Right atrium auricular region (tissue), 2 donors: ENCODE measurements around the gene GOSR2. TPM values are rescaled to one million over a fixed set of nuclear protein-coding genes. Genes with fewer than 3 reads are reported as not detected.
"Not testable (repeated sequence)": the region's sequence is repeated elsewhere in the genome, so short reads cannot be mapped to it uniquely, and the experiment has no call there.

Experiments
- DNase-seq: peaks from one replicate; pipeline ENCODE4 v3.0.0-alpha.2; 2019; ENCODE audit warnings: low spot score
- H3K27ac ChIP-seq, 2 donors: fragments of 200-600 bp; sonication (generic); 1 replicate in 1 of 2; 2 replicates in 1 of 2; pipeline ENCODE4 v1.5.1; 2016 to 2019
- H3K27me3 ChIP-seq, 2 donors: fragments of 200-600 bp; sonication (generic); one replicate each; pipeline versions ENCODE4 v1.5.1 to v1.6.0; 2017 to 2019
- H3K36me3 ChIP-seq: fragments of 200-600 bp; sonication (generic); one replicate; pipeline ENCODE4 v1.5.1; 2016
- H3K4me1 ChIP-seq, 2 donors: fragments of 200-600 bp; sonication (generic); one replicate each; pipeline versions ENCODE4 v1.5.1 to v1.6.0; 2017 to 2019
- H3K4me3 ChIP-seq, 2 donors: fragments of 200-600 bp; sonication (generic); 1 replicate in 1 of 2; 2 replicates in 1 of 2; pipeline ENCODE4 v1.5.1; 2017 to 2019; ENCODE audit warnings: mild to moderate bottlenecking in 1 of 2, moderate library complexity in 1 of 2
- H3K9me3 ChIP-seq, 2 donors: fragments of 200-600 bp; sonication (generic); one replicate each; pipeline ENCODE4 v1.5.1; 2019
- total RNA-seq, 2 donors: library from RNA; depleted of rRNA; stranded (reverse); fragments of >200 nt; gene quantifications; one replicate each; pipeline ENCODE4 v1.1.0, GENCODE V29; 2016
- TF ChIP-seq, protein P1 (sequence below), 2 donors: fragments of 200-600 bp; sonication (generic); IDR thresholded peaks; one replicate each; pipeline ENCODE4 v1.5.1; 2019; ENCODE audit warnings: antibody characterized with exemption in 2 of 2

Gene GOSR2
- total RNA-seq, 2 donors from 2014 or later: 35.9 to 38.6 TPM

DNA sequence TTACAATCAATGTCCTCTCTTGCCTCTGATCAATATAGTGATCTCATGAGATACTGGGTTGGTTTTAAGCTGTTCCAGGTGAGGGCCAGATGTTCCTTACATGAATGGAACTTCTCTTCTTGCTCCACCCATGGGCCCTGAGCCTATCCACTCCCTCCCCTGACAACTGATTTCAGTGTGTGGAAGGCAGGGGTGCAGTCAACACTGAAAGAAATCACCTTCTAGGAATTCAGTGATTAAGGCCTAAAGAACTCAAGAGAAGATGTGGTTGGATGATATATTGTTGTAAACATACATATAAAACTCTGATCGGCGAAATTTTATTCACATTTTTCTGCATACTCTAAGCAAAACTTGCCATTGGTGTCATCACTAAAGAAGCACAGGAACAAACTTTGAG, 6.7 kb upstream of the GOSR2 start:
- Histone ChIP-seq H3K36me3 (no peaks in the 10 kb centered on the region), H3K9me3 (no peaks in the 10 kb centered on the region), H3K27ac (no peak overlapping the region), H3K4me3 (no peak overlapping the region), H3K4me1 (no peaks in the 10 kb centered on the region), H3K27me3 (no peaks in the 10 kb centered on the region)
- DNase-seq: no peak
- TF ChIP-seq, protein P1, sequence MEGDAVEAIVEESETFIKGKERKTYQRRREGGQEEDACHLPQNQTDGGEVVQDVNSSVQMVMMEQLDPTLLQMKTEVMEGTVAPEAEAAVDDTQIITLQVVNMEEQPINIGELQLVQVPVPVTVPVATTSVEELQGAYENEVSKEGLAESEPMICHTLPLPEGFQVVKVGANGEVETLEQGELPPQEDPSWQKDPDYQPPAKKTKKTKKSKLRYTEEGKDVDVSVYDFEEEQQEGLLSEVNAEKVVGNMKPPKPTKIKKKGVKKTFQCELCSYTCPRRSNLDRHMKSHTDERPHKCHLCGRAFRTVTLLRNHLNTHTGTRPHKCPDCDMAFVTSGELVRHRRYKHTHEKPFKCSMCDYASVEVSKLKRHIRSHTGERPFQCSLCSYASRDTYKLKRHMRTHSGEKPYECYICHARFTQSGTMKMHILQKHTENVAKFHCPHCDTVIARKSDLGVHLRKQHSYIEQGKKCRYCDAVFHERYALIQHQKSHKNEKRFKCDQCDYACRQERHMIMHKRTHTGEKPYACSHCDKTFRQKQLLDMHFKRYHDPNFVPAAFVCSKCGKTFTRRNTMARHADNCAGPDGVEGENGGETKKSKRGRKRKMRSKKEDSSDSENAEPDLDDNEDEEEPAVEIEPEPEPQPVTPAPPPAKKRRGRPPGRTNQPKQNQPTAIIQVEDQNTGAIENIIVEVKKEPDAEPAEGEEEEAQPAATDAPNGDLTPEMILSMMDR (IDR thresholded peaks at IDR 0.05): no peak

DNA sequence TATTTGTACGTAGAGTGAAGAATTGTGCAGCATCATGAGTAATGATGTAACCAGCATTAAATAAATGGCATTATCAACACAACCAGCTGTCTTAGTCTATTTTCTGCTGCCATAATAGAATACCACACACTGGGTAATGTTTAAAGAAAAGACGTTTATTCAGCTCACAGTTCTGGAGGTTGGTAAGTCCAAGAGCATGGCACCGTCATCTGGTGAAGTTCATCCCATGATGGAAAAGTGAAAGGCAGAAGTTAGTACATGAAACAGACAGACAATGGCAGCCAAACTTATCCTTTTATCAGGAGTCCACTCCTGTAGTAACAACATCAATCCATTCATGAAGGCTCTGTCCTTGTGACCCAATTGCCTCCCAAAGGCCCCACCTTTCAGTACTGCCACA, 6.3 kb upstream of the GOSR2 start:
- no peak for DNase-seq
- Histone ChIP-seq H3K27ac (no peak overlapping the region), H3K9me3 (no peaks in the 10 kb centered on the region)

DNA sequence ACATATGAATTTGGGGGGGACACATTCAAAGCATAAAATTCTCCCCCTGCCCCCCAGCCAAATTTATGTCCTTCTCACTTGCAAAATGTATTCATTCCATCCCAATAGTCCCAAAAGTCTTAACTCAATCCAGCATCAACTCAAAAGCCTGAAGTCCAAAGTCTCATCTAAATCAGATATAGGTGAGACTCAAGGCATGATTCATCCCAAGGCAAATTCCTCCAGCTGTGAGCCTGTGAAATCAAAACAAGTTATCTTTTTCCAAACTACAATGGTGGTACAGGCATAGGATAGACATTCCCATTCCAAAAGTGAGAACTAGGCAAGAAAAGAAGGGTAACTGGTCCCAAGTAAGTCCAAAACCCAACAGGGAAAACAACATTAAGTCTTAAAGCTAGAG, 5.9 kb upstream of the GOSR2 start:
- Histone ChIP-seq H3K9me3 (no peaks in the 10 kb centered on the region), H3K27me3 (no peaks in the 10 kb centered on the region), H3K4me3 (no peak overlapping the region), H3K27ac (no peak overlapping the region), H3K4me1 (peaks cover 0 to under 1% of the 10 kb centered on the region in 2 donors), H3K36me3 (no peaks in the 10 kb centered on the region)
- TF ChIP-seq, protein P1 (IDR thresholded peaks at IDR 0.05): no peak
- no peak for DNase-seq

More for the DNA sequence above, 6.3 kb upstream of the GOSR2 start:
- Histone ChIP-seq H3K36me3 (no peaks in the 10 kb centered on the region), H3K4me3 (no peak overlapping the region), H3K27me3 (no peaks in the 10 kb centered on the region), H3K4me1 (no peaks in the 10 kb centered on the region)
- TF ChIP-seq, protein P1 (IDR thresholded peaks at IDR 0.05): no peak

DNA sequence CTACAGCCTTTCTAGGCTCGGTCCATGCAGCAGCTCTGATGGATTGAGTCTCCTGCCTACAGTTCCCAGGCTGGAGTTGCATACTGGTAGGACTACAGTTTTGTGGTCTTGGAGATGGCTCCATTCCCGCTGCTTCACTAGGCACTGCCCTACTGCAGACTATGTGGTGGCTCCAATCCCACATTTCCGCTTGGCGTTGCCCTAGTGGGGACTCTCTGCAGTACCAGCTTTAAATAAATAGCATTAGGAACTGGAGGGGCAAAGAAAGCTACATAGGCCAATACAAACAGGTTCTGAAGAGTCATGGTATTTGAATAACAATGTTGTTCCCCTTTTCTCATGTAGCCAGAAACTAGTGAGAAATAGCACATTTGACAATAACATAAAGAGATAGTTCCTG, 5.4 kb upstream of the GOSR2 start:
- Histone ChIP-seq H3K4me3 (no peak overlapping the region), H3K36me3 (no peaks in the 10 kb centered on the region), H3K4me1 (peaks cover 0 to 6% of the 10 kb centered on the region in 2 donors), H3K27ac (no peak overlapping the region), H3K9me3 (no peaks in the 10 kb centered on the region), H3K27me3 (no peaks in the 10 kb centered on the region)
- DNase-seq: no peak
- TF ChIP-seq, protein P1 (IDR thresholded peaks at IDR 0.05): no peak

DNA sequence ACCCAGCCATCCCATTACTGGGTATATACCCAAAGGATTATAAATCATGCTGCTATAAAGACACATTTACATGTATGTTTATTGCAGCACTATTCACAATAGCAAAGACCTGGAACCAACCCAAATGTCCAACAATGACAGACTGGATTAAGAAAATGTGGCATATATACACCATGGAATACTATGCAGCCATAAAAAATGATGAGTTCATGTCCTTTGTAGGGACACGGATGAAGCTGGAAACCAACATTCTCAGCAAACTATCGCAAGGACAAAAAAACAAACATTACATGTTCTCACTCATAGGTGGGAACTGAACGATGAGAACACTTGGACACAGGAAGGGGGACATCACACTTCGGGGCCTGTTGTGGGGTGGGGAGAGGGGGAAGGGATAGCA, 998 bp upstream of the GOSR2 start:
- H3K9me3 ChIP-seq, H3K36me3 ChIP-seq, H3K27me3 ChIP-seq, H3K27ac ChIP-seq, DNase-seq: not testable (repeated sequence)
- H3K4me1 ChIP-seq: peaks cover 0 to 38% of the 10 kb centered on the region in 2 donors
- peak overlapping the region in 1 of 2 donors; percentile 95 for H3K4me3 ChIP-seq

DNA sequence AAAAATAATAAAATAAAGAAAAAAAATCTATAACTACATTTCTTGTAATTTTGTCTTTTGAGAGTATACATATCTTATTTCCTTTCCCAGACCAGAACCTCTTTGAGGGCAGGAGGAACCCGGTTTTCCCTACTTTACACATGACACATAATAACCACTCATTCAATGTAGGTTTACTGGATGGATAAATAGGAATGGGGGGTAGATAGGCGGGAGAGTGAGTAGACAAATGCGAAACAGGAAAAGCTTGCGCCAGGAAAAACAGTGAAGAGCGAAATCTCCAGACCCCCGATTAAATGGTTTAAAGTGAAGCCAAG, 515 bp upstream of the GOSR2 start:
- peaks cover 0 to 43% of the 10 kb centered on the region in 2 donors for H3K4me1 ChIP-seq
- H3K4me3 ChIP-seq: peak overlapping the region; percentile 95 to 96
- H3K9me3 ChIP-seq: no peaks in the 10 kb centered on the region
- no peak for DNase-seq
- peak overlapping the region; percentile 91 to 94 for H3K27ac ChIP-seq
- H3K36me3 ChIP-seq: no peaks in the 10 kb centered on the region
- TF ChIP-seq, protein P1 (IDR thresholded peaks at IDR 0.05): no peak
- no peaks in the 10 kb centered on the region for H3K27me3 ChIP-seq
